Measurements from ENCODE around the gene TPSB2. TPM values are rescaled to one million over a fixed set of nuclear protein-coding genes. Genes with fewer than 3 reads are reported as not detected.

The TPSB2 gene
- total and polyA plus RNA-seq, 9 of the 15 experiments (the other 6 are each of a cell fraction or from before 2014, with no cell fraction given): 0.18 TPM; not detected in 8

- TF ChIP-seq ARID4B (CRISPR knock-in tag; IDR thresholded peaks at IDR 0.05) (no peak), PTRF (tag; IDR thresholded peaks at IDR 0.05) (no peak), RERE (CRISPR knock-in tag; IDR thresholded peaks at IDR 0.05; ENCODE audit: borderline replicate concordance) (no peak), ELK3 (CRISPR knock-in tag; IDR thresholded peaks at IDR 0.05) (no peak), CEBPG (CRISPR knock-in tag; IDR thresholded peaks at IDR 0.05) (0 out of 2 replicates have a peak, but pooled peaks have one; percentile 20), CEBPG (tag; conservative IDR thresholded peaks at IDR 0.05 in 1 of 2, IDR thresholded peaks at IDR 0.05 in 1 of 2) (no peak), ZNF408 (CRISPR knock-in tag; IDR thresholded peaks at IDR 0.05; ENCODE audit: low read depth) (no peak), KAT8 (IDR thresholded peaks at IDR 0.05; ENCODE audit: low read depth) (no peak), ETS2 (tag; IDR thresholded peaks at IDR 0.05; ENCODE audit: borderline replicate concordance, poor library complexity, severe bottlenecking) (no peak), VEZF1 (CRISPR knock-in tag; IDR thresholded peaks at IDR 0.05) (peak; percentile 26), ZBTB7A (IDR thresholded peaks at IDR 0.05; ENCODE audit: borderline replicate concordance, control insufficient read depth, low read depth, low read length) (peak; percentile 88), TCF15 (CRISPR knock-in tag; IDR thresholded peaks at IDR 0.05) (no peak), ZNF766 (CRISPR knock-in tag; conservative IDR thresholded peaks at IDR 0.05) (no peak)
These were observed 35.2 kb downstream of the TPSB2 start (continued) for GRCh38 chr16:1194665-1195392.

All from K562 (cell line).